Glomerular endothelial cell (primary cell): ENCODE measurements around the gene PARG. TPM values are rescaled to one million over a fixed set of nuclear protein-coding genes. Genes with fewer than 3 reads are reported as not detected.

Experiments used
- total RNA-seq: library from RNA; depleted of rRNA; stranded (reverse); fragments of >200 nt; gene quantifications from 2 replicates; pipeline ENCODE4 v1.2.3, GENCODE V29; 2015

PARG gene
- total RNA-seq, 1 donor from 2014 or later, result 22.0 TPM

Other genes with a start within 250 kb of the PARG start
- gene OGDHL, start 179.7 kb downstream of the PARG start, total RNA-seq, result 0.58 TPM in 1 of 2 replicates, not detected in the other
- 7.5 and 22.5 TPM in 2 replicates for gene TIMM23B, start within 50 bp of the PARG start, total RNA-seq
- 4.8 and 13.2 TPM in 2 replicates for gene AGAP6, start 46.4 kb upstream of the PARG start, total RNA-seq
- 49.3 and 51.0 TPM in 2 replicates for gene WASHC2A, start 125.9 kb upstream of the PARG start, total RNA-seq